DOHH2 (cell line): ENCODE results near the gene MAP6.

Experiments used
- H3F3A ChIP-seq: fragments of 200-600 bp; sonication (generic), shearing (Covaris generic); 2 replicates; pipeline ENCODE4 v1.6.0; 2016; ENCODE audit warnings: antibody characterized with exemption, mild to moderate bottlenecking; ENCODE audit not compliant: control insufficient read depth, insufficient read depth
- H3K27ac ChIP-seq: fragments of 200-600 bp; sonication (generic); 2 replicates; pipeline ENCODE4 v1.5.1; 2014; ENCODE audit warnings: low read depth, mild to moderate bottlenecking, low read length, moderate library complexity
- H3K27me3 ChIP-seq: fragments of 200-600 bp; sonication (generic); 2 replicates; pipeline ENCODE4 v1.6.1; 2014; ENCODE audit warnings: mild to moderate bottlenecking, low read length, mixed read lengths; ENCODE audit not compliant: control insufficient read depth
- H3K36me3 ChIP-seq: fragments of 200-600 bp; sonication (generic); 2 replicates; pipeline ENCODE4 v1.6.1; 2014; ENCODE audit warnings: mild to moderate bottlenecking, low read length, moderate library complexity, mixed read lengths; ENCODE audit not compliant: control insufficient read depth
- H3K4me1 ChIP-seq: fragments of 200-600 bp; sonication (generic); 2 replicates; pipeline ENCODE4 v1.6.1; 2014; ENCODE audit warnings: mild to moderate bottlenecking, low read length, mixed read lengths; ENCODE audit not compliant: control insufficient read depth
- H3K4me2 ChIP-seq: fragments of 200-600 bp; sonication (generic); 2 replicates; pipeline ENCODE4 v1.6.0; 2014; ENCODE audit warnings: mild to moderate bottlenecking, low read length, moderate library complexity
- H3K4me3 ChIP-seq: fragments of 200-600 bp; sonication (generic); 2 replicates; pipeline ENCODE4 v1.5.1; 2014; ENCODE audit warnings: mild to moderate bottlenecking, low read length, mixed read lengths
- H3K79me2 ChIP-seq: fragments of 200-600 bp; sonication (generic); 2 replicates; pipeline ENCODE4 v1.6.1; 2014; ENCODE audit warnings: mild to moderate bottlenecking, low read length, mixed read lengths; ENCODE audit not compliant: control insufficient read depth
- H3K9me2 ChIP-seq: fragments of 200-600 bp; sonication (generic); replicated peaks from 2 replicates; pipeline ENCODE4 v1.6.1; 2014; ENCODE audit warnings: mild to moderate bottlenecking, low read length, mixed read lengths; ENCODE audit not compliant: control insufficient read depth
- H3K9me3 ChIP-seq: fragments of 200-600 bp; sonication (generic); 2 replicates; pipeline ENCODE4 v1.6.1; 2014; ENCODE audit warnings: antibody characterized with exemption, low read length, mixed read lengths; ENCODE audit not compliant: control insufficient read depth, insufficient read depth
- H4K20me1 ChIP-seq: fragments of 200-600 bp; sonication (generic); 2 replicates; pipeline ENCODE4 v1.6.0; 2014; ENCODE audit warnings: low read depth, mild to moderate bottlenecking, antibody characterized with exemption, low read length, moderate library complexity; ENCODE audit not compliant: control insufficient read depth, insufficient read depth
- CTCF ChIP-seq: fragments of 200-600 bp; sonication (generic); IDR thresholded peaks from one replicate; pipeline ENCODE4 v1.5.1; 2014; ENCODE audit warnings: antibody characterized with exemption, mild to moderate bottlenecking, low read depth, low read length; ENCODE audit not compliant: poor library complexity, severe bottlenecking
- EZH2phosphoT487 ChIP-seq: fragments of 200-600 bp; sonication (generic); IDR thresholded peaks from 2 replicates; pipeline ENCODE4 v1.6.1; 2017; ENCODE audit warnings: borderline replicate concordance, mild to moderate bottlenecking, antibody characterized with exemption, low read length, moderate library complexity, mixed read lengths

MAP6 gene

GRCh38 chr11:75632450-75632849 is 36.4 kb downstream of the MAP6 start:
- H3K4me1 ChIP-seq: no peaks in the 10 kb centered on the region
- no peak overlapping the region for H3K4me2 ChIP-seq

GRCh38 chr11:75631086-75631730 is 37.6 kb downstream of the MAP6 start:
- Histone ChIP-seq H3K4me2 (no peak overlapping the region), H3K27me3 (peaks cover 26% of the 10 kb centered on the region), H3K79me2 (no peaks in the 10 kb centered on the region), H3F3A (no peaks in the 10 kb centered on the region), H3K27ac (no peak overlapping the region), H3K9me3 (no peaks in the 10 kb centered on the region), H4K20me1 (no peaks in the 10 kb centered on the region), H3K4me3 (no peak overlapping the region), H3K36me3 (no peaks in the 10 kb centered on the region), H3K4me1 (no peaks in the 10 kb centered on the region), H3K9me2 (no peaks in the 10 kb centered on the region)
- TF ChIP-seq CTCF (no peak), EZH2phosphoT487 (no peak)

More at GRCh38 chr11:75632450-75632849, 36.4 kb downstream of the MAP6 start:
- Histone ChIP-seq H3K9me3 (no peaks in the 10 kb centered on the region), H4K20me1 (no peaks in the 10 kb centered on the region), H3K4me3 (no peak overlapping the region), H3K79me2 (no peaks in the 10 kb centered on the region), H3K27me3 (peaks cover 36% of the 10 kb centered on the region), H3K27ac (no peak overlapping the region), H3K36me3 (no peaks in the 10 kb centered on the region), H3K9me2 (no peaks in the 10 kb centered on the region), H3F3A (no peaks in the 10 kb centered on the region)
- TF ChIP-seq EZH2phosphoT487: no peak
- no peak for TF ChIP-seq CTCF

- Histone ChIP-seq H3K36me3 (no peaks in the 10 kb centered on the region), H3K4me2 (no peak overlapping the region), H3K9me3 (no peaks in the 10 kb centered on the region), H3K9me2 (no peaks in the 10 kb centered on the region), H3K4me3 (no peak overlapping the region), H3K27me3 (peaks cover 25% of the 10 kb centered on the region), H3F3A (no peaks in the 10 kb centered on the region), H3K4me1 (no peaks in the 10 kb centered on the region), H3K27ac (no peak overlapping the region), H4K20me1 (no peaks in the 10 kb centered on the region), H3K79me2 (no peaks in the 10 kb centered on the region)
- TF ChIP-seq EZH2phosphoT487 (no peak), CTCF (no peak)
These were observed 40.8 kb downstream of the MAP6 start for GRCh38 chr11:75627906-75628668.
